Measurements from ENCODE around the gene LOXL1.

The LOXL1 gene

DNA sequence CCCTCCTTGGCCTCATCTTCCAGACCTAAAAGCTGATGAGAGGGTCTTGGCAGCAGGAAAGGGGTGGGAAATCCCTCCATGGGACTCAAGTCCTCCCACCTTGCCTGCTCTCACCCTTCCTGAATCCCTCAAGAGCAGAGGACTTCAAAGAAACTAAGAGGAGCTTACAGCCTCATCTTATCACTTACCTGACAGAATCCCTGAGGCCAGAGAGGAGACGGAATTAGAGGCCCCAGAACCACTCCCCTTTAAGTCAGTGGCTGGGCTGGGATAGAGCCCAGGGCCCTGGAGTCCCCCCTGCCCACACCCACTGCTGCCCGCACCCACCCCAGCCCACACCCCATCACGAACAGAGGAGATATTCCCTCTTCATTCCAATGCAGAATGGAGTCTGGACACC lies 15.2 kb downstream of the LOXL1 start:
- no peak for DNase-seq

- no peak for DNase-seq
Observed at GRCh38 chr15:73941871-73942635, 15.8 kb downstream of the LOXL1 start.

- DNase-seq, result no peak
Observed at GRCh38 chr15:73942751-73943270, 16.5 kb downstream of the LOXL1 start.

DNA sequence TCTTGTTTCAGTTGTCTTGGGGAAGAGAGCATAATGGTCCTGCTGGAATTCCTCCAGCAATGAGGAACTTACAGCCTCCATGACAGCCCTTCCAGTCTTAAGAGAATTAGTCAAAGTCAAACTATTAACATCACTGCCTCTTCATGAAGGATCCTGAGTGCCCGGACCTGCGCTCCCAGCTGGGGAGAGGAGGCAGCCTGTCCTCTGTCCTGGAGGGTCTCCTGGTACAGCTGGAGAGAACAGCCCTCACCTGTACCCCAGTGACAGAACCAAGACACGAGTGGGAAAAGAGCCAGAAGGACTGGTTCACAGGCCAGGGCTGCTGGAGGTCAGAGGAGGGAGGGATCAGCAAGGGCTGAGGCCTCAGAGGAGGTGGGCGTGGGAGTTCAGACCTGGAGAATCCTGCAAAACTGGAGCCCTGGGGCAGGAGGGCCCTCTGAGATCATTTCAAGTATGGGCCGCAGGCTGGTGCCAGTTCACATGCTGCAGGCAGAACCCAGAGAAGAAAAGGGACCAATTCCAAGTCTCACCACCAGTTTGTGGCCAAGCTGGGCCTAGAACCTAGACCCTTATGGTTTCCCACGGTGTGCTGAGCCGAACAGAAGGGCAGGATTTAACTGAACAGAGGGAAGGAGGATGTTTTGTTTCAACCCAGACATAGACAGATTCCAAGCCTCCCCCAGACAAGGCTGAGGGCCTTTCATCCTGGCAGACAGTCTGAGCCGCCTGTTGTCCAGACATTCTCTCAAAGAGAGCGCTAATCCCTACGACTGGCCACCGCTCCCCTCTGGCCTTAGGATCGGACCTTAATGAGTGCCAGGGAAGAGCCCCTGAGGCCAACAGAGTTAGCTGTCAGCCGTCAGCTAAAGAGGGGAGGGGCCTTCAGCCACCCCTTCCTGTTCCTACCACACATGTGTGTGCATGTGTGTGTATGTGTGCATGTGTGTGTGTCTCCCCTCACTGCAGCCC lies 18.2 kb downstream of the LOXL1 start:
- DNase-seq, result no peak

- DNase-seq, result no peak
Observed at GRCh38 chr15:73945130-73945508, 18.9 kb downstream of the LOXL1 start.

DNA sequence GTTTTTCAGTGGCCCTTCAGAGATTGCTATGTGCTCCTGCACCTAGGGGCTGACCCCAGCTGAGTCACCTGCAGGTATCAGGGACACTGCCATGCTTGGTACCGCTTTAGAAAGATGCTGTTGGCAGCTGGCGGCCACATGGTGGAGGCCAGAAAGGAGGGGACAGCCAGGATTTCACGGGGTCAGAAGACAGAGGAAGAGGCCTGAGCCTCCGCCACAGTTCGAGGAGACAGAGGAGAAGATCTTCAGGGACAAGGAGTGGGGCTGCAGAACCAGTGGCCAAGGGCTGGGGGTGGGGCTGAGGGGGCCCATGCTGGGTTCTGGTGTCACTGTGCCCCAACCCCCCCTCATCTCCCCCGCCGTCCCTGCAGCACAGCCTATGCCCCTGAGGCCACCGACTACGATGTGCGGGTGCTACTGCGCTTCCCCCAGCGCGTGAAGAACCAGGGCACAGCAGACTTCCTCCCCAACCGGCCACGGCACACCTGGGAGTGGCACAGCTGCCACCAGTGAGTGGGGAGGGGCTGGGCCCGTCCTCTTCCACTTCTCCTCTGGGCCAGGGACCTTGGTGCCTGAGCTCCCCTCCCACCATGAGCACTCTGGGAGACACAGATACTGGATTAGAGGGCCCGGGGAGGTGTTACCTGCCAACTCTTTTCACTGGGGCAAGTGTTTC lies 19.9 kb downstream of the LOXL1 start:
- no peak for DNase-seq

- DNase-seq, result no peak
Observed at GRCh38 chr15:73946795-73947370, 20.6 kb downstream of the LOXL1 start.

- DNase-seq, result no peak
Observed at GRCh38 chr15:73947651-73948050, 21.4 kb downstream of the LOXL1 start.

DNA sequence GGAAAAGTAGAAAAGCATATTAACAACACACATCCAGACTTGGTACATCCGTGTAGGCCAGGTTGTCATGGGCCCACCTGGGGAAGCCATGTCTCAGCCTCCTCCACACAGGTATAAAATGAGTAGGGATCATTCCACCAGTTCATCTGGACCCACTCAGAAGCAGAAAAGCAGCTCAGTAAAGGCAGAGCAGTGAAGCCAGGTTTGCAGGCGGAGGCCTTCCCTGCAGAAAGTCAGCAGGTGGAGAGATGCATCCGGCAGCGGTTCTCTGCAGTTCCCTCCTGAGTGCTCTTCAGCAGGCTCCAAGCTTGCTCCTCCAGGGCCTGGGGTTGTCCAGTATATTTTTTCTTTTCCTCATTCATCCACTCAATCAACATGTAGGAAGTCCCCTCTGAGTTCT lies 22.1 kb downstream of the LOXL1 start:
- no peak for DNase-seq

- no peak for DNase-seq
Observed at GRCh38 chr15:73948982-73949381, 22.7 kb downstream of the LOXL1 start.

DNA sequence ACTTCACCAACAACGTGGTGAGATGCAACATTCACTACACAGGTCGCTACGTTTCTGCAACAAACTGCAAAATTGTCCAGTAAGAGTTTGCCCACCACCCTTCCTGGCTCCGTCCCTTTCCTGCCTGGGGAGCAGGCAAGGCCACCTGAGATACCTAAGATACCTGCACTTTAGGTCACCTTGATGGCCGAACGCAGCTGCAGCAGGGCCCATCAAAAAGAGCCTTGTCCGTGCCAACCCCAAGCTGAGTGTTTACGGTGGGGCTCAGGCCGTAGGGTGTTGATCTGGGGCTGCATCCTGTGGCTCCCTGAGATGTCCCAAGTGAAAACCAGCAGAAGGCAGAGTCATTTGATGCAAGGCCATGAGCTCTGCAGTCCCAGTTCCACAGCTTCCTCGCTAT lies 23.2 kb downstream of the LOXL1 start:
- DNase-seq, result no peak

- no peak for DNase-seq
Observed at GRCh38 chr15:73950479-73950830, 24.2 kb downstream of the LOXL1 start.

DNA sequence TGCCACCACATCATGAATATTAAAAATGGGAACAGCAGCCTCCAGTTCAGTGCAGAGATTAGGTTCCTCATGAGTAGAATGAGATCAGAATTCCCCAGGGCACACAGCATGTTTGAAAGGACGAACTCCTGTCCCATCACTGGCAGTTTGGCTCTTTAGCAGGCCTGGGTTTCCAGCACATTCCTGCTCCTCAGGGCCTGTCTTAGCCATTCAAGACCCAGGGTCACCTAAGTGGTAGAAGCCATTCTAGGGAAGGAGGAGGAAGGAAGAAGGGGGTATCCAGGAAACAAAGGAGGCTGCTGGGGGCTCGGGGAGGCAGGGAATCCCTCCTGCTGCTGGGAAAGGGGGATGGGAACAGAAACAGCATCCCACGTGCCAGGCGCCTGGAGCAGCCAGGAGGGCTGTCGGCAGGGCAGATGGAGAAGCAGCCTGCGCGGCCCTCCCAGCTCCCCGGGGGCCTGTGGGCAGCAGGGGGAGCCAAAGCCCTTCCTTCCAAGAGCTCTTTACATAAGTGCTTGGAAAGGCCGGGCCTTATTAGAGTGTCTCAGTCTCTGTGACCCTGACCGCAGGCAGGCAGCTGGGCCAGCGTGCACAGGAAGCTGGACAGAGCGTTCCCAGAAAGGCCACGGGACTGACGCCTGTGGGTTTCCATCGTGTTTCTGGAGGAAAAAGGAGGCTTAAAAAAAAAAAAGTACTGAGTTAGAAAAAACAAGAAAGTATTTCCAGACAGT lies 24.7 kb downstream of the LOXL1 start:
- peak; percentile 78 for DNase-seq

GRCh38 chr15:73951601-73952000 lies 25.3 kb downstream of the LOXL1 start:
- no peak for DNase-seq

- DNase-seq, result no peak
Observed at GRCh38 chr15:73952171-73952912, 26.1 kb downstream of the LOXL1 start.

GRCh38 chr15:73952913-73953750 lies 26.9 kb downstream of the LOXL1 start:
- no peak for DNase-seq

- DNase-seq, result no peak
Observed at GRCh38 chr15:73954188-73955145, 28.2 kb downstream of the LOXL1 start.

DNA sequence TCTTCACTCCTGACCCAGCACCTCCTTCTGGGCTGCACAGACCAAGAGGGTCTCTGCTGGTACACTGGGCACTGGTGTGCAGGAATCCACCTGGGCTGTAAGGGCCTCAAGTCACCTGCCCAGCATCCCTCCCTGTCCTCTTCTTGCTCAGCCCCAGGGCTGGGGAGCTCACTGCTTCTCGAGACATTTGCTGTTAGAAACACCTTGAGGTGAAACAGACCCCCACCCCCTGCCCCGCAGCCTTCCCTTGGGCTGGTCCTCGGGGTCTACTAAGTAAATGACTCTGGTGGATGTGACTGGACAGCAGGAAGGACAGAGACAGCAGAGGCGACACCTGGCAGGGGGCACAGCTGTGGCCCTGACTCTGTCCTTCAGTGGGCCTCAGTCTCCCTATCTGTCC lies 29.1 kb downstream of the LOXL1 start:
- no peak for DNase-seq
